Right ventricle myocardium superior (tissue), 1 donor: Measurements from ENCODE around the gene DDA1. TPM values are rescaled to one million over a fixed set of nuclear protein-coding genes. Genes with fewer than 3 reads are reported as not detected.
"Not testable (repeated sequence)": the region's sequence is repeated elsewhere in the genome, so short reads cannot be mapped to it uniquely, and the experiment has no call there.

Source experiments
- ATAC-seq: fragments of 200-7000 bp; cut with Tn5 transposase; one replicate; pipeline ENCODE4 v1.9.1; 2020; ENCODE audit warnings: mild to moderate bottlenecking; ENCODE audit not compliant: poor library complexity
- DNase-seq: peaks from one replicate; pipeline ENCODE4 v3.0.0-alpha.2; 2020
- intact Hi-C: fragments of 100-400 bp; cut with DNase I; formaldehyde crosslinking; loops from one replicate; pipeline ENCODE4 v1.11.2; 2022
- total RNA-seq: library from RNA; stranded (reverse); fragmentation: NEBNext Ultra II Directional; extraction: Animal tissue kit (Norgen Biotek cat#: 25700); gene quantifications from one replicate; pipeline ENCODE4 v1.2.1, GENCODE V29; 2021
- donor health status: DM: no; HTN: yes; CAD: no; lungs with severe emphysema.

DDA1 gene
- total RNA-seq, 1 donor from 2014 or later = 27.4 TPM

- intact Hi-C loops = no loop called here
- DNase-seq (no peak), ATAC-seq (no peak)
Measured at GRCh38 chr19:17285415-17286135, 23.8 kb upstream of the DDA1 start.

- DNase-seq = no peak
- no peak for ATAC-seq
- intact Hi-C loops = no loop called here
Measured at GRCh38 chr19:17286263-17286662, 23.1 kb upstream of the DDA1 start.

- intact Hi-C loops = no loop called here
- ATAC-seq = no peak
Measured at GRCh38 chr19:17286752-17287151, 22.6 kb upstream of the DDA1 start.

GRCh38 chr19:17289489-17289888 lies 19.9 kb upstream of the DDA1 start:
- ATAC-seq = peak; percentile 58
- intact Hi-C loops = no loop called here
- peak; percentile 86 for DNase-seq

More at GRCh38 chr19:17286752-17287151, 22.6 kb upstream of the DDA1 start:
- DNase-seq = no peak

GRCh38 chr19:17292301-17293074 lies 16.9 kb upstream of the DDA1 start:
- ATAC-seq (peak; percentile 91), DNase-seq (peak; percentile 86)
- intact Hi-C loops = loop anchor here (10.0 kb wide), 1 partner anchor 92 kb away; no protein-coding TSS in a partner anchor

- DNase-seq (no peak), ATAC-seq (no peak)
- intact Hi-C loops = loop anchor here (10.0 kb wide), 1 partner anchor 91 kb away; no protein-coding TSS in a partner anchor
Measured at GRCh38 chr19:17293605-17294004, 15.8 kb upstream of the DDA1 start.

- intact Hi-C loops = loop anchor here (10.0 kb wide), 1 partner anchor 91 kb away; no protein-coding TSS in a partner anchor
- DNase-seq (peak; percentile 58), ATAC-seq (no peak)
Measured at GRCh38 chr19:17294051-17294891, 15.1 kb upstream of the DDA1 start.

- intact Hi-C loops = loop anchor here (10.0 kb wide), 1 partner anchor 89 kb away; no protein-coding TSS in a partner anchor
- not testable (repeated sequence) for ATAC-seq
Measured at GRCh38 chr19:17295551-17295950, 13.8 kb upstream of the DDA1 start.

GRCh38 chr19:17296273-17296672 lies 13.1 kb upstream of the DDA1 start:
- DNase-seq (no peak), ATAC-seq (no peak)
- intact Hi-C loops = loop anchor here (10.0 kb wide), 1 partner anchor 89 kb away; no protein-coding TSS in a partner anchor

More at GRCh38 chr19:17295551-17295950, 13.8 kb upstream of the DDA1 start:
- DNase-seq = not testable (repeated sequence)

- DNase-seq (no peak), ATAC-seq (no peak)
- intact Hi-C loops = loop anchor here (10.0 kb wide), 1 partner anchor 88 kb away; no protein-coding TSS in a partner anchor
Measured at GRCh38 chr19:17296976-17297375, 12.4 kb upstream of the DDA1 start.

- ATAC-seq (no peak), DNase-seq (no peak)
- intact Hi-C loops = no loop called here
Measured at GRCh38 chr19:17300992-17301619, 8.3 kb upstream of the DDA1 start.

- DNase-seq = no peak
- intact Hi-C loops = no loop called here
- ATAC-seq = no peak
Measured at GRCh38 chr19:17302391-17303166, 6.8 kb upstream of the DDA1 start.

- DNase-seq (peak; percentile 97), ATAC-seq (peak; percentile 80)
- intact Hi-C loops = no loop called here
Measured at GRCh38 chr19:17303167-17303939, 6.0 kb upstream of the DDA1 start, which contains the start of gene ABHD8. Gene ABHD8, minus strand, starts transcription at chr19:17303425. Its CDS starts 1,809 bp downstream, at chr19:17301616.

GRCh38 chr19:17303940-17304267 lies 5.5 kb upstream of the DDA1 start:
- DNase-seq (no peak), ATAC-seq (no peak)
- intact Hi-C loops = no loop called here

- intact Hi-C loops = no loop called here
- DNase-seq (no peak), ATAC-seq (no peak)
Measured at GRCh38 chr19:17304386-17305215, 4.8 kb upstream of the DDA1 start.

- ATAC-seq (no peak), DNase-seq (no peak)
- intact Hi-C loops = no loop called here
Measured at GRCh38 chr19:17305216-17305516, 4.2 kb upstream of the DDA1 start.
